Liver (tissue), 9 donors: ENCODE data around the gene TARS3. TPM values are rescaled to one million over a fixed set of nuclear protein-coding genes. Genes with fewer than 3 reads are reported as not detected.

Experiments
- DNase-seq: peaks from one replicate; pipeline ENCODE4 v3.0.0-alpha.2; 2017; ENCODE audit warnings: low spot score
- H3K27ac ChIP-seq, 2 donors: one replicate each; pipeline ENCODE4 v1.7.0; 2013; ENCODE audit warnings: inconsistent platforms in 2 of 2, low read length in 2 of 2, control low read depth in 1 of 2, low read depth in 1 of 2, mild to moderate bottlenecking in 1 of 2
- H3K27me3 ChIP-seq, 4 donors: one replicate each; pipeline versions ENCODE4 v1.6.1 to v1.7.0; 2013; ENCODE audit warnings: low read length in 3 of 4, inconsistent platforms in 1 of 4, mild to moderate bottlenecking in 1 of 4, moderate library complexity in 1 of 4; ENCODE audit not compliant: control insufficient read depth in 4 of 4, insufficient read depth in 4 of 4
- H3K36me3 ChIP-seq, 4 donors: one replicate each; pipeline versions ENCODE4 v1.6.1 to v1.7.0; 2013; ENCODE audit warnings: low read length in 3 of 4, mild to moderate bottlenecking in 3 of 4, low read depth in 1 of 4, moderate library complexity in 1 of 4; ENCODE audit not compliant: control insufficient read depth in 4 of 4, insufficient read depth in 3 of 4
- H3K4me1 ChIP-seq, 4 donors: one replicate each; pipeline versions ENCODE4 v1.6.1 to v1.7.0; 2013; ENCODE audit warnings: low read length in 3 of 4, mild to moderate bottlenecking in 3 of 4, moderate library complexity in 1 of 4; ENCODE audit not compliant: control insufficient read depth in 4 of 4, insufficient read depth in 4 of 4
- H3K4me3 ChIP-seq, 3 donors: one replicate each; pipeline versions ENCODE4 v1.6.1 to v1.7.0; 2013; ENCODE audit warnings: low read length in 3 of 3, control low read depth in 1 of 3, low read depth in 1 of 3, mild to moderate bottlenecking in 1 of 3
- H3K9ac ChIP-seq, 2 donors: one replicate each; pipeline ENCODE4 v1.7.0; 2013; ENCODE audit warnings: low read length in 2 of 2, mild to moderate bottlenecking in 2 of 2, moderate library complexity in 2 of 2, control low read depth in 1 of 2, low read depth in 1 of 2
- H3K9me3 ChIP-seq, 4 donors: one replicate each; pipeline versions ENCODE4 v1.6.1 to v1.7.0; 2013; ENCODE audit warnings: low read length in 3 of 4; ENCODE audit not compliant: control insufficient read depth in 4 of 4
- FOXA2 ChIP-seq: IDR thresholded peaks from 2 replicates; pipeline ENCODE4 v1.6.1; 2016; ENCODE audit warnings: antibody characterized with exemption
- HNF4A ChIP-seq, 2 donors: conservative IDR thresholded peaks; 2 replicates each; pipeline ENCODE4 v1.6.1; 2016; ENCODE audit warnings: antibody characterized with exemption in 2 of 2, mild to moderate bottlenecking in 2 of 2
- HNF4G ChIP-seq: IDR thresholded peaks from 2 replicates; pipeline ENCODE4 v1.6.1; 2016; ENCODE audit warnings: antibody characterized with exemption
- JUND ChIP-seq, 2 donors: IDR thresholded peaks; 2 replicates each; pipeline ENCODE4 v1.6.1; 2016; ENCODE audit warnings: antibody characterized with exemption in 2 of 2
- NR2F2 ChIP-seq: IDR thresholded peaks from 2 replicates; pipeline ENCODE4 v1.6.1; 2016; ENCODE audit warnings: antibody characterized with exemption
- RAD21 ChIP-seq, 2 donors: IDR thresholded peaks; 2 replicates each; pipeline ENCODE4 v1.6.1; 2016; ENCODE audit warnings: antibody characterized with exemption in 2 of 2, mild to moderate bottlenecking in 2 of 2
- RXRA ChIP-seq, 2 donors: IDR thresholded peaks; 2 replicates each; pipeline ENCODE4 v1.6.1; 2017 to 2018; ENCODE audit warnings: antibody characterized with exemption in 2 of 2, mild to moderate bottlenecking in 1 of 2
- SP1 ChIP-seq: IDR thresholded peaks from 2 replicates; pipeline ENCODE4 v1.6.1; 2018; ENCODE audit warnings: antibody characterized with exemption, mild to moderate bottlenecking
- TAF1 ChIP-seq: conservative IDR thresholded peaks from 2 replicates; pipeline ENCODE4 v1.6.1; 2016; ENCODE audit warnings: antibody characterized with exemption, mild to moderate bottlenecking
- WGBS: extraction: QIAGEN DNeasy Blood & Tissue Kit; methylation state at CpG from one replicate; pipeline ENCODE4 v1.1.7; 2013; 5-methylcytosine and 5-hydroxymethylcytosine counted together
- polyA plus RNA-seq, 2 donors: library from polyadenylated mRNA; stranded (reverse) in 1 of 2; unstranded in 1 of 2; fragments of 200-250 nt in 1 of 2; fragments of >200 nt in 1 of 2; fragmentation: Nextera tagmentation in 1 of 2; extraction: Ambion mirVana in 1 of 2; gene quantifications; one replicate each; pipeline versions ENCODE4 v1.2.1 to v1.2.3, GENCODE V29; 2013 to 2015
- total RNA-seq, 2 donors: library from RNA; depleted of rRNA; stranded (reverse); fragments of >200 nt; gene quantifications; one replicate each; pipeline ENCODE4 v1.2.3, GENCODE V29; 2014
- TF ChIP-seq, protein P1 (sequence below): IDR thresholded peaks from 2 replicates; pipeline ENCODE4 v1.6.1; 2016; ENCODE audit warnings: antibody characterized with exemption, mild to moderate bottlenecking
- TF ChIP-seq, protein P2 (sequence below): IDR thresholded peaks from 2 replicates; pipeline ENCODE4 v1.6.1; 2016; ENCODE audit warnings: antibody characterized with exemption
- TF ChIP-seq, protein P3 (sequence below): fragments of 150-350 bp; IDR thresholded peaks from 2 replicates; pipeline ENCODE4 v1.5.1; 2017; ENCODE audit warnings: improper control_type of control experiment, low read depth, low read length; ENCODE audit not compliant: missing input control
- TF ChIP-seq, protein P4 (sequence below): IDR thresholded peaks from 2 replicates; pipeline ENCODE4 v1.6.1; 2016; ENCODE audit warnings: antibody characterized with exemption
- donor health status: healthy.
- donor health status: healthy.
- donor health status: healthy.
- donor health status: healthy.
- donor health status: healthy.

Gene TARS3
- total and polyA plus RNA-seq, 4 donors = 2.3 to 7.8 (median 4.0) TPM

DNA sequence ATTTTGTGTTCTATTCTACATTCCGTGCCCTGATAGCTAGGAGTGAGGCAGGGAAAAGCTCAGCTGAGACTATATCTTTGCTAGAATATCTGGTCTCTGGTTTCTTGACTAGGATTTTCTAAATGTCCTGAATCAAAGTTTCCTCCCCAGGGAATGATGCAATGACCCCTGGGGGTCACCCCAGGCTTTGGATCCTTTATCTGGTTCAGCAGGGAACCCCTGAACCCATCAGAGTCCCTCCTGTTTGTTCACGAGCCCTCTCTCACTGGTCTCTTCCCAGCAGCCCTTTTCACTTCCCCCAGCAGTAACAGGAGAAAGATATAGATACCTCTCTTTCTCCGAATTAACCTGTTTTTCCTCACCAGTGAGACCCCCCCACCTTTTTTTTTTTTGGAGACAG, 86.4 kb downstream of the TARS3 start:
- Histone ChIP-seq H3K4me3 (no peak overlapping the region), H3K4me1 (peaks cover 0 to 14% (median 2%) of the 10 kb centered on the region in 4 donors), H3K9me3 (no peaks in the 10 kb centered on the region), H3K27ac (peak overlapping the region; percentile 42 to 47), H3K36me3 (peaks cover 3 to 21% (median 6%) of the 10 kb centered on the region in 4 donors), H3K27me3 (no peaks in the 10 kb centered on the region), H3K9ac (no peak overlapping the region)
- TF ChIP-seq TAF1 (no peak), JUND (IDR thresholded peaks at IDR 0.05) (no peak), NR2F2 (no peak)
- TF ChIP-seq, protein P1, sequence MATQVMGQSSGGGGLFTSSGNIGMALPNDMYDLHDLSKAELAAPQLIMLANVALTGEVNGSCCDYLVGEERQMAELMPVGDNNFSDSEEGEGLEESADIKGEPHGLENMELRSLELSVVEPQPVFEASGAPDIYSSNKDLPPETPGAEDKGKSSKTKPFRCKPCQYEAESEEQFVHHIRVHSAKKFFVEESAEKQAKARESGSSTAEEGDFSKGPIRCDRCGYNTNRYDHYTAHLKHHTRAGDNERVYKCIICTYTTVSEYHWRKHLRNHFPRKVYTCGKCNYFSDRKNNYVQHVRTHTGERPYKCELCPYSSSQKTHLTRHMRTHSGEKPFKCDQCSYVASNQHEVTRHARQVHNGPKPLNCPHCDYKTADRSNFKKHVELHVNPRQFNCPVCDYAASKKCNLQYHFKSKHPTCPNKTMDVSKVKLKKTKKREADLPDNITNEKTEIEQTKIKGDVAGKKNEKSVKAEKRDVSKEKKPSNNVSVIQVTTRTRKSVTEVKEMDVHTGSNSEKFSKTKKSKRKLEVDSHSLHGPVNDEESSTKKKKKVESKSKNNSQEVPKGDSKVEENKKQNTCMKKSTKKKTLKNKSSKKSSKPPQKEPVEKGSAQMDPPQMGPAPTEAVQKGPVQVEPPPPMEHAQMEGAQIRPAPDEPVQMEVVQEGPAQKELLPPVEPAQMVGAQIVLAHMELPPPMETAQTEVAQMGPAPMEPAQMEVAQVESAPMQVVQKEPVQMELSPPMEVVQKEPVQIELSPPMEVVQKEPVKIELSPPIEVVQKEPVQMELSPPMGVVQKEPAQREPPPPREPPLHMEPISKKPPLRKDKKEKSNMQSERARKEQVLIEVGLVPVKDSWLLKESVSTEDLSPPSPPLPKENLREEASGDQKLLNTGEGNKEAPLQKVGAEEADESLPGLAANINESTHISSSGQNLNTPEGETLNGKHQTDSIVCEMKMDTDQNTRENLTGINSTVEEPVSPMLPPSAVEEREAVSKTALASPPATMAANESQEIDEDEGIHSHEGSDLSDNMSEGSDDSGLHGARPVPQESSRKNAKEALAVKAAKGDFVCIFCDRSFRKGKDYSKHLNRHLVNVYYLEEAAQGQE = no peak
- TF ChIP-seq, protein P2, sequence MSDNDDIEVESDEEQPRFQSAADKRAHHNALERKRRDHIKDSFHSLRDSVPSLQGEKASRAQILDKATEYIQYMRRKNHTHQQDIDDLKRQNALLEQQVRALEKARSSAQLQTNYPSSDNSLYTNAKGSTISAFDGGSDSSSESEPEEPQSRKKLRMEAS = no peak
- no peak for DNase-seq
- 75% methylated on average over 3 of the region's 3 CpGs for WGBS

DNA sequence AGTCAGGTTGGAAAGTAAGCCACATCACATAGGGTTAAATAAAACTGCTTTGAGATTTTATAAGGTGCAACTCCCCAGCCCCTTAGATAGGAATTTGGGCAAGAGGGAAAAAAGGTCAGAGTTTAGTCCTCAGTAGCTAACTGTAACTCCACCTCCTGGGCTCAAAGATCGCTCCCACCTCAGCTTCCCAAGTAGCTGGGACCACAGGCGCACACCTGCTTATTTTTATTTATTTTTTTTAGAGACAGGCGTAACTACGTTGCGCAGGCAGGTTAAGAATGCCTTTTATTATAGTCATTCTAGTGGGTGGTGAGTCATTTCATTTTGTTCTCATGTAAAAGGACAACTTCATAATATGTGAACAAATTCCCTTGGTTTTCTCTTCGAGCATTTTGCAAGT, 86.8 kb downstream of the TARS3 start:
- H3K9me3 ChIP-seq = no peaks in the 10 kb centered on the region
- no peaks in the 10 kb centered on the region for H3K27me3 ChIP-seq
- TF ChIP-seq RAD21 (IDR thresholded peaks at IDR 0.05) (peak in 1 of 2 donors; percentile 8), HNF4G (no peak), HNF4A (conservative IDR thresholded peaks at IDR 0.05) (peak; percentile 64 to 81), SP1 (no peak), FOXA2 (no peak), JUND (IDR thresholded peaks at IDR 0.05) (no peak), RXRA (IDR thresholded peaks at IDR 0.05) (peak in 1 of 2 donors; percentile 16)
- TF ChIP-seq, protein P3, sequence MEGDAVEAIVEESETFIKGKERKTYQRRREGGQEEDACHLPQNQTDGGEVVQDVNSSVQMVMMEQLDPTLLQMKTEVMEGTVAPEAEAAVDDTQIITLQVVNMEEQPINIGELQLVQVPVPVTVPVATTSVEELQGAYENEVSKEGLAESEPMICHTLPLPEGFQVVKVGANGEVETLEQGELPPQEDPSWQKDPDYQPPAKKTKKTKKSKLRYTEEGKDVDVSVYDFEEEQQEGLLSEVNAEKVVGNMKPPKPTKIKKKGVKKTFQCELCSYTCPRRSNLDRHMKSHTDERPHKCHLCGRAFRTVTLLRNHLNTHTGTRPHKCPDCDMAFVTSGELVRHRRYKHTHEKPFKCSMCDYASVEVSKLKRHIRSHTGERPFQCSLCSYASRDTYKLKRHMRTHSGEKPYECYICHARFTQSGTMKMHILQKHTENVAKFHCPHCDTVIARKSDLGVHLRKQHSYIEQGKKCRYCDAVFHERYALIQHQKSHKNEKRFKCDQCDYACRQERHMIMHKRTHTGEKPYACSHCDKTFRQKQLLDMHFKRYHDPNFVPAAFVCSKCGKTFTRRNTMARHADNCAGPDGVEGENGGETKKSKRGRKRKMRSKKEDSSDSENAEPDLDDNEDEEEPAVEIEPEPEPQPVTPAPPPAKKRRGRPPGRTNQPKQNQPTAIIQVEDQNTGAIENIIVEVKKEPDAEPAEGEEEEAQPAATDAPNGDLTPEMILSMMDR = no peak
- TF ChIP-seq, protein P4, sequence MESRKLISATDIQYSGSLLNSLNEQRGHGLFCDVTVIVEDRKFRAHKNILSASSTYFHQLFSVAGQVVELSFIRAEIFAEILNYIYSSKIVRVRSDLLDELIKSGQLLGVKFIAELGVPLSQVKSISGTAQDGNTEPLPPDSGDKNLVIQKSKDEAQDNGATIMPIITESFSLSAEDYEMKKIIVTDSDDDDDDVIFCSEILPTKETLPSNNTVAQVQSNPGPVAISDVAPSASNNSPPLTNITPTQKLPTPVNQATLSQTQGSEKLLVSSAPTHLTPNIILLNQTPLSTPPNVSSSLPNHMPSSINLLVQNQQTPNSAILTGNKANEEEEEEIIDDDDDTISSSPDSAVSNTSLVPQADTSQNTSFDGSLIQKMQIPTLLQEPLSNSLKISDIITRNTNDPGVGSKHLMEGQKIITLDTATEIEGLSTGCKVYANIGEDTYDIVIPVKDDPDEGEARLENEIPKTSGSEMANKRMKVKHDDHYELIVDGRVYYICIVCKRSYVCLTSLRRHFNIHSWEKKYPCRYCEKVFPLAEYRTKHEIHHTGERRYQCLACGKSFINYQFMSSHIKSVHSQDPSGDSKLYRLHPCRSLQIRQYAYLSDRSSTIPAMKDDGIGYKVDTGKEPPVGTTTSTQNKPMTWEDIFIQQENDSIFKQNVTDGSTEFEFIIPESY = no peak
- peaks cover 0 to 14% (median 2%) of the 10 kb centered on the region in 4 donors for H3K4me1 ChIP-seq
- DNase-seq = no peak
- WGBS = 43% methylated on average over 6 of the region's 6 CpGs
- peaks cover 3 to 17% (median 4%) of the 10 kb centered on the region in 4 donors for H3K36me3 ChIP-seq
- H3K9ac ChIP-seq = peak overlapping the region in 1 of 2 donors; percentile 33
- no peak overlapping the region for H3K4me3 ChIP-seq
- H3K27ac ChIP-seq = peak overlapping the region; percentile 42 to 47
